ENCODE measurements around the gene CPT1A. TPM values are rescaled to one million over a fixed set of nuclear protein-coding genes. Genes with fewer than 3 reads are reported as not detected.

The CPT1A gene
- total and polyA plus RNA-seq, 9 donors, result 9.2 to 15.4 (median 11.9) TPM

GRCh38 chr11:68842427-68843051, 823 bp upstream of the CPT1A start:
- DNase-seq, result no peak
- Histone ChIP-seq H3K27me3 (ENCODE audit: control insufficient read depth, insufficient read depth, low read length) (peaks cover 34% of the 10 kb centered on the region), H3K4me3 (ENCODE audit: low read length) (peak overlapping the region; percentile 27), H3K9me3 (replicated peaks; ENCODE audit: control insufficient read depth, low read depth, low read length) (no peaks in the 10 kb centered on the region), H3K27ac (ENCODE audit: low read length) (no peak overlapping the region), H3K4me1 (ENCODE audit: control insufficient read depth, insufficient read depth, low read length) (peaks cover 69% of the 10 kb centered on the region), H3K36me3 (ENCODE audit: control insufficient read depth, insufficient read depth, low read length) (no peaks in the 10 kb centered on the region)
- 18% methylated on average over 15 of the region's 25 CpGs for WGBS (ENCODE audit: insufficient coverage)

GRCh38 chr11:68840661-68841653, 759 bp downstream of the CPT1A start:
- Histone ChIP-seq H3K9me3 (replicated peaks; ENCODE audit: control insufficient read depth, low read depth, low read length) (no peaks in the 10 kb centered on the region), H3K36me3 (ENCODE audit: control insufficient read depth, insufficient read depth, low read length) (peaks cover 2% of the 10 kb centered on the region), H3K4me1 (ENCODE audit: control insufficient read depth, insufficient read depth, low read length) (peaks cover 76% of the 10 kb centered on the region), H3K27ac (ENCODE audit: low read length) (peak overlapping the region; percentile 97), H3K27me3 (ENCODE audit: control insufficient read depth, insufficient read depth, low read length) (peaks cover 33% of the 10 kb centered on the region), H3K4me3 (ENCODE audit: low read length) (peak overlapping the region; percentile 62)
- DNase-seq, result peak; percentile 53
- WGBS (ENCODE audit: insufficient coverage), result under 1% methylated on average over 77 of the region's 90 CpGs

- Histone ChIP-seq H3K4me3 (ENCODE audit: low read length) (peak overlapping the region; percentile 62), H3K4me1 (ENCODE audit: control insufficient read depth, insufficient read depth, low read length) (peaks cover 76% of the 10 kb centered on the region), H3K36me3 (ENCODE audit: control insufficient read depth, insufficient read depth, low read length) (peaks cover 3% of the 10 kb centered on the region), H3K27me3 (ENCODE audit: control insufficient read depth, insufficient read depth, low read length) (peaks cover 28% of the 10 kb centered on the region), H3K9me3 (replicated peaks; ENCODE audit: control insufficient read depth, low read depth, low read length) (no peaks in the 10 kb centered on the region), H3K27ac (ENCODE audit: low read length) (peak overlapping the region; percentile 97)
- 14% methylated on average over 7 of the region's 19 CpGs for WGBS (ENCODE audit: insufficient coverage)
- DNase-seq, result peak; percentile 60
Measured at GRCh38 chr11:68839911-68840641, 1.6 kb downstream of the CPT1A start.

GRCh38 chr11:68839054-68839865, 2.5 kb downstream of the CPT1A start:
- Histone ChIP-seq H3K27ac (ENCODE audit: low read length) (peak overlapping the region; percentile 97), H3K9me3 (replicated peaks; ENCODE audit: control insufficient read depth, low read depth, low read length) (no peaks in the 10 kb centered on the region), H3K27me3 (ENCODE audit: control insufficient read depth, insufficient read depth, low read length) (peaks cover 23% of the 10 kb centered on the region), H3K4me1 (ENCODE audit: control insufficient read depth, insufficient read depth, low read length) (peaks cover 71% of the 10 kb centered on the region), H3K36me3 (ENCODE audit: control insufficient read depth, insufficient read depth, low read length) (peaks cover 3% of the 10 kb centered on the region), H3K4me3 (ENCODE audit: low read length) (peak overlapping the region; percentile 51)
- WGBS (ENCODE audit: insufficient coverage), result under 1% methylated on average over 61 of the region's 61 CpGs
- DNase-seq, result peak; percentile 95

- Histone ChIP-seq H3K4me1 (ENCODE audit: control insufficient read depth, insufficient read depth, low read length) (peaks cover 65% of the 10 kb centered on the region), H3K4me3 (ENCODE audit: low read length) (peak overlapping the region; percentile 51), H3K9me3 (replicated peaks; ENCODE audit: control insufficient read depth, low read depth, low read length) (no peaks in the 10 kb centered on the region), H3K27me3 (ENCODE audit: control insufficient read depth, insufficient read depth, low read length) (peaks cover 16% of the 10 kb centered on the region), H3K36me3 (ENCODE audit: control insufficient read depth, insufficient read depth, low read length) (peaks cover 3% of the 10 kb centered on the region), H3K27ac (ENCODE audit: low read length) (peak overlapping the region; percentile 97)
- peak; percentile 30 for DNase-seq
- WGBS (ENCODE audit: insufficient coverage), result no CpG with 5 or more reads among the region's 8 CpGs
Measured at GRCh38 chr11:68838572-68838964, 3.1 kb downstream of the CPT1A start.

GRCh38 chr11:68837583-68838571, 3.8 kb downstream of the CPT1A start:
- H3K27ac ChIP-seq (ENCODE audit: low read length), result peak overlapping the region; percentile 97
- H3K4me3 ChIP-seq (ENCODE audit: low read length), result no peak overlapping the region
- H3K9me3 ChIP-seq (replicated peaks; ENCODE audit: control insufficient read depth, low read depth, low read length), result no peaks in the 10 kb centered on the region
- DNase-seq, result no peak
- H3K27me3 ChIP-seq (ENCODE audit: control insufficient read depth, insufficient read depth, low read length), result peaks cover 9% of the 10 kb centered on the region
- 93% methylated on average over 11 of the region's 17 CpGs for WGBS (ENCODE audit: insufficient coverage)
- H3K36me3 ChIP-seq (ENCODE audit: control insufficient read depth, insufficient read depth, low read length), result peaks cover 3% of the 10 kb centered on the region
- H3K4me1 ChIP-seq (ENCODE audit: control insufficient read depth, insufficient read depth, low read length), result peaks cover 59% of the 10 kb centered on the region

- H3K4me1 ChIP-seq (ENCODE audit: control insufficient read depth, insufficient read depth, low read length), result peaks cover 47% of the 10 kb centered on the region
- WGBS (ENCODE audit: insufficient coverage), result 61% methylated on average over 3 of the region's 4 CpGs
- no peak overlapping the region for H3K27ac ChIP-seq (ENCODE audit: low read length)
- H3K27me3 ChIP-seq (ENCODE audit: control insufficient read depth, insufficient read depth, low read length), result no peaks in the 10 kb centered on the region
- H3K36me3 ChIP-seq (ENCODE audit: control insufficient read depth, insufficient read depth, low read length), result peaks cover 3% of the 10 kb centered on the region
- no peak overlapping the region for H3K4me3 ChIP-seq (ENCODE audit: low read length)
- no peaks in the 10 kb centered on the region for H3K9me3 ChIP-seq (replicated peaks; ENCODE audit: control insufficient read depth, low read depth, low read length)
- DNase-seq, result no peak
Measured at GRCh38 chr11:68835749-68836148, 6.0 kb downstream of the CPT1A start.

- H3K27ac ChIP-seq (ENCODE audit: low read length), result no peak overlapping the region
- H3K27me3 ChIP-seq (ENCODE audit: control insufficient read depth, insufficient read depth, low read length), result no peaks in the 10 kb centered on the region
- H3K4me1 ChIP-seq (ENCODE audit: control insufficient read depth, insufficient read depth, low read length), result peaks cover 44% of the 10 kb centered on the region
- 87% methylated on average over 3 of the region's 5 CpGs for WGBS (ENCODE audit: insufficient coverage)
- no peak overlapping the region for H3K4me3 ChIP-seq (ENCODE audit: low read length)
- no peaks in the 10 kb centered on the region for H3K9me3 ChIP-seq (replicated peaks; ENCODE audit: control insufficient read depth, low read depth, low read length)
- H3K36me3 ChIP-seq (ENCODE audit: control insufficient read depth, insufficient read depth, low read length), result peaks cover 7% of the 10 kb centered on the region
- no peak for DNase-seq
Measured at GRCh38 chr11:68835328-68835727, 6.4 kb downstream of the CPT1A start.
